NCI-H2227 (cell line): ENCODE measurements around the gene ADH5.
"Not testable (repeated sequence)": the region's sequence is repeated elsewhere in the genome, so short reads cannot be mapped to it uniquely, and the experiment has no call there.

Experiments
- DNase-seq: peaks from one replicate; lab custom pipeline; 2025; ENCODE audit not compliant: unreplicated experiment; lab: John Stamatoyannopoulos, UW

The ADH5 gene

DNA sequence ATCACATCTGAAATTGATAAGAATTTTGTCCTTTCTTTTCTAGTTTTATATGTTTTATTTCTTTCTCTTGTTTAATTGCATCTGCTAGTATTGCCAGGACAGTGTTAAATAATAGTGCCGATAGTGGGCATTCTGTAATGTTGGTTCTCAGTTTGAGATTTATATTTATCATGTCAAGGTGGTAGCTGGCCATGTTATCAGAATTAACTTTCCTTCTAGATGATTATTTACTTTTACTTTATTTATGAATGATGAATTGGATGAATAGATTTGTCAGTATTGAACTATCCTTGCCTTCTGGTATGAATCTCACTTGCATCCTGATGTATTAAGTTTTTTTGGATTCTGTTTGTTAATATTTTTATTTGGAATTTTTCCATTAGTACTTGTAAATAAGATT is 50.4 kb downstream of the ADH5 start:
- no peak for DNase-seq

- DNase-seq = no peak
Observed at GRCh38 chr4:99033956-99034355, 54.6 kb downstream of the ADH5 start.

DNA sequence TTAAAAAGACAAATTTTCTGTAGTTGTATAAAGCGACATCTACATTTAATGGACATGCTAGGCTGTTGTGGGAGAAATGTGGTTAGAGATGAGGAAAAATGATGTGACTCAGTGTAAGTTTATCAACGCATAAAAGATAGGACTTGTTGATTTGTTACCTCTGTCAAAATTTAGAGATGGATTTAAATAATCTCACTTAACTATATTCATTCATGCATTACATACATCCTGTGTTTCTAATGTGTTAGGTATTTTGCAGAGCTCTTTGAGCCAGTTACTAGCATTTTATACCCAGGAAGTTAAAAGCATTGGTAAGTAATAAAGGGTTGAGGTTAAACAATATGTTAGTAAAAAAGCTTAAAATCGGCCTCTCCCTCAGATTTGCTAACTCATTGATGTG is 58.7 kb downstream of the ADH5 start:
- no peak for DNase-seq

DNA sequence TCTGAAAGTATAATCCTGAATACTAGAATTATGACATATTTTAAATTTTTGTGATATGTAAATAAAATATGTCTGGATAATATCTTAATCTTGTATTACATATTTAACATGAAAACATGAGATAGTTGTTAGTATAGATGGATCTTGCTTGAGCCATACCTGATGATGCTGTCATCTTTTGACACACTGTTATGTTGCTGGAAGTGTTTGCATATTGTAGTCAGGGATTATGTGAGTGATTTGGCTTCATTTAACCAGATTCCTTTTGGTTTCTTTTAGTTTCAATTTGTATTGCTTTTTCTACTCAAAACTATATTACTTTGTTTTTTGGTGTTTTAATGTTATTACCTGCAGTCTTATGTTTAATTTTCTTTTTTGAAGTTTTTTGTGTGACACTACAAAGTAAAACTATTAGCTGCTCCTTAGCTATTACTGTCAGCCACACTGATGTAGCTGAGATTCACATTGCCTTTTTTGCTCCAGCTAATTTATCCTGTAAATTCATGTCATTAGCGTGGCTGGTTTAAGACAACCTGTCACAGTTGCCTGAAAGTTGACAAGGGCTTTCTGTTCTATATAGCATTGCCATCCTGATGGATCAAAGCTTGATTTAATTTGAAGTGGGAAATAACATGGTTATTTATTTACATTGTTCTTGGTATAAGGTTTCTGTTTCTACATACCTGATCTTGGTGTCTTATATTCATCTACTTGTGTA is 59.4 kb downstream of the ADH5 start:
- no peak for DNase-seq

DNA sequence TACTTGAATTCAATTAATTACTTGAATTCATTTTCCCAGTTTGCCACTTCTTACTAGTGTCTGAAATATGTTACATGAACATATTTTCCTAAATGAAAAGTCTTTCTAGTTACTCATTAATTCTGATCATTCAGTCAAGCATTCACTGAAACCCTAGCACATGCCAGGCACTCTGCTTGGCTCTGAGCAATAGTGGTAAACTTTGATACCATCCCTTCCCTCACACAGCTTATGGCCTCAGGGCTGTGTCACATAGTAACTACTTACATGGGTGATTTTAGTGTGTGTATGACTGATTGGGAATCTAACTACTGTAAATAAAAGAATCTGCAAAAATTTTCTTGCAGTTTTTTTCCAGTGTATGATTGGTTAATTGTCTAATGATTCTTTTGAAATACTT is 60.4 kb downstream of the ADH5 start:
- DNase-seq = no peak

GRCh38 chr4:99027304-99027703 is 61.3 kb downstream of the ADH5 start:
- DNase-seq = no peak

DNA sequence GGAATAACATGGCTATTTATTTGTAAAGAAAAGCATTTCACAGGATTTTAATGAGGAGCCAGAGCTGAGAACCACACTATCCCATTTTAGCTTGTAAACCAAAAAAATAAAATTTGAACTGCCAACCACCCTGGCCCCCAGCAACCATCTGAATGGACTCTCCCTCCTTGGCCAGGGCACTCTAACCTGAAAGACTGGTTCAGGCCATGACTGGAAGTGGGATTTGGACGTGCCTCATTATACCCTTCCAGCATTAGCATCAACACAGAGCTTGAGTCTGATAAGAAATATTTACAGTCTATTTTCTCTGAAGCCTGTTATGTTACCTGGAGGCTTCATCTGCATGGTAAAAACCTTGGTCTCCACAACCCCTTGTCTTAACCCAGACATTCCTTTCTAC is 63.1 kb downstream of the ADH5 start:
- DNase-seq = no peak

DNA sequence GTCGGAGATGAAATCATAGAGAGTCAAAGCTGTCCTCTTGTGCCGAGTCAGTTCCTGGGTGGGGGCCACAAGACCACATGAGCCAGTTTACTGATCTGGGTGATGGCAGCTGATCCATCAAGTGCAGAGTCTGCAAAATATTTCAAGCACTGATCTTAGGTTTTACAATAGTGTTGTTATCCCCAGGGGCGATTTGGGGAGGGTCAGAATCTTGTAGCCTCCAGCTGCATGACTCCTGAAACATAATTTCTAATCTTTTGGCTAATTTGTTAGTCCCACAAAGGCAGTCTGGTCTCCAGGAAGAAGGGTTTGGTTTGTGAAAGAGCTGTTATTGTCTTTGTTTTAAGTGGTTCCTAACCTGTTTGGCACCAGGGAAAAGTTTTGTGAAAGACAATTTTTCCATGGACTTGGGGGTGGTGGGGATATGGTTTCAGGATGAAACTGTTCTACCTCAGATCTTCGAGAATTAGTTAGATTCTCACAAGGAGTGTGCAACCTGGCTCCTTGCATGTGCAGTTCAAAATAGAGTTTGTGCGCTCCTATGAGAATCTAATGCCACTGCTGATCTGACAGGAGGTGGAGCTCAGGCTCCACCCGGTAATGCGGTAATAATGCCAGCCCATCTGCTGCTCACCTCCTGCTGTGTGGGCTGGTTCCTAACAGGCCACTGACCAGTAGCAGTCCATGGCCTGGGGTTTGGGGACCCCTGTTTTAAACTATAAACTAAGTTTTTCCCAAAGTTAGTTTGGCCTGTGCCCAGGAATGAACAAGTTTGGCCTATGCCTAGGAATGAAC is 63.9 kb downstream of the ADH5 start:
- no peak for DNase-seq

- DNase-seq = not testable (repeated sequence)
Observed at GRCh38 chr4:99023800-99024251, 64.8 kb downstream of the ADH5 start.

DNA sequence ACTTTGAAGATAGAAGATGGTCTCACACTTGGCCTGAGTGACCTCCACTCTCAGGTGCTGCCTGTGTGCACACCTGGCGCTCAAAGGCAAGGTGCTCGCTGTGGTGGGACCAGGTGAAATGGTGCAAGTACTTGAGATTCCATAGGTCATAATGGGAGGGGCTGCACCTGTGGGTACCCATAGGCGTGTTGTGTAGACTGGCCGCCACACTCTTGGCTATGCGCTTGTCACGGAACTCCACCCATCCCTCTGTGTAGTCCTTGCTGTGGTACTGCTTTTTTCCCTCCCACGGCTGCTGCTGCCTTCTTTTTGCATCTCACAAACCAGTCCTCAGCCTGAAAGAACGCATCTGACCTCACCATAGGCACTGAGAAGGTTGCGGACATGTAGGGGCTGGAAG is 66.0 kb downstream of the ADH5 start:
- DNase-seq = no peak

DNA sequence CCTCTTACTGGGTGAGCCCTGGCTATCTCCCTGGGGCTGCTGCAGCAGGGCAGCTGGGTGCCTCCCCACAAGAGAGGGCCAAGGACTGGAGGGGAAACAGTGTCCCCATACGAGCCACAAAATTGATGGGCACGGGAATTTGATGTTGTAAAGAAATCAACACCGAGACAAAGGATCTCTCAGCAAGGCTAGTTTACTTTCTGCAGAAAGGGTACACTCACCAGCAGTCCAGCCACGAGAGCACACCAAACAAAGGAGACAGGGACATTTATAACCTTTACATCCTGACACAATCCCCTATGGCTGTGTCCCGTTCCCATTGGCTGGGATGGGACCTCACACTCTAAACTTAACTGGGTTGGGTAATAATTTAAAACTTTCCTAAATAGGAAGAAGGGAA is 67.2 kb downstream of the ADH5 start:
- no peak for DNase-seq
